CD4-positive, CD25-positive, alpha-beta regulatory T cell (primary cell): ENCODE data around the gene PAK2. TPM values are rescaled to one million over a fixed set of nuclear protein-coding genes. Genes with fewer than 3 reads are reported as not detected.

ENCODE experiments used
- ATAC-seq, 2 donors: fragments of 150-1000 bp; cut with Tn5 transposase; one replicate each; pipeline ENCODE4 v1.10.0; 2021; ENCODE audit warnings: low read depth in 2 of 2, moderate number of reproducible peaks in 2 of 2, moderate library complexity in 1 of 2
- DNase-seq, 3 donors: peaks; one replicate each; pipeline versions ENCODE4 v3.0.0 to v3.0.0-alpha.2; 2012 to 2022; ENCODE audit warnings: mixed read lengths in 1 of 3
- H3K27ac ChIP-seq: one replicate; pipeline ENCODE4 v1.7.0; 2013; ENCODE audit warnings: mild to moderate bottlenecking, low read length; ENCODE audit not compliant: insufficient read depth, poor library complexity, severe bottlenecking
- H3K27me3 ChIP-seq: one replicate; pipeline ENCODE4 v1.7.0; 2013; ENCODE audit warnings: low read length; ENCODE audit not compliant: control insufficient read depth, insufficient read depth
- H3K36me3 ChIP-seq: one replicate; pipeline ENCODE4 v1.7.0; 2013; ENCODE audit warnings: mild to moderate bottlenecking, low read length, moderate library complexity; ENCODE audit not compliant: control insufficient read depth, insufficient read depth
- H3K4me1 ChIP-seq: 2 replicates; pipeline ENCODE4 v1.7.0; 2013; ENCODE audit warnings: mild to moderate bottlenecking, low read length; ENCODE audit not compliant: insufficient read depth, control insufficient read depth, poor library complexity, severe bottlenecking
- H3K4me3 ChIP-seq: one replicate; pipeline ENCODE4 v1.7.0; 2013; ENCODE audit warnings: low read depth, mild to moderate bottlenecking, low read length, moderate library complexity
- H3K9me3 ChIP-seq, 2 experiments: 1 replicate in 1 of 2; 2 replicates in 1 of 2; pipeline ENCODE4 v1.7.0; 2013; ENCODE audit warnings: low read length in 2 of 2, mild to moderate bottlenecking in 1 of 2, moderate library complexity in 1 of 2; ENCODE audit not compliant: control insufficient read depth in 2 of 2
- H3K27ac Mint-ChIP-seq, 3 donors: one replicate each; pipeline ENCODE4 v1.8.0; 2020 to 2022; ENCODE audit warnings: mild to moderate bottlenecking in 3 of 3, mixed read lengths in 3 of 3, moderate library complexity in 2 of 3
- H3K27me3 Mint-ChIP-seq: one replicate; pipeline ENCODE4 v1.8.0; 2022; ENCODE audit warnings: mild to moderate bottlenecking, mixed read lengths
- H3K36me3 Mint-ChIP-seq: one replicate; pipeline ENCODE4 v1.8.0; 2020; ENCODE audit warnings: mixed read lengths
- H3K4me1 Mint-ChIP-seq, 4 donors: one replicate each; pipeline ENCODE4 v1.8.0; 2020 to 2022; ENCODE audit warnings: mixed read lengths in 4 of 4, mild to moderate bottlenecking in 1 of 4
- H3K4me3 Mint-ChIP-seq, 4 donors: one replicate each; pipeline ENCODE4 v1.8.0; 2020 to 2022; ENCODE audit warnings: mild to moderate bottlenecking in 4 of 4, mixed read lengths in 4 of 4, moderate library complexity in 3 of 4
- H3K9me3 Mint-ChIP-seq, 7 donors: one replicate each; pipeline ENCODE4 v1.8.0; 2020 to 2022; ENCODE audit warnings: mixed read lengths in 7 of 7, mild to moderate bottlenecking in 3 of 7, moderate library complexity in 2 of 7
- polyA plus RNA-seq, 4 donors: library from polyadenylated mRNA; unstranded; fragments of 300-500 nt; fragmentation: Illumina TruSeq; gene quantifications; one replicate each; pipeline ENCODE4 v1.2.3, GENCODE V29; 2021
- total RNA-seq: library from RNA; stranded (reverse); gene quantifications from one replicate; pipeline ENCODE4 v1.2.3, GENCODE V29; 2022

PAK2 gene
- total and polyA plus RNA-seq, 5 donors from 2014 or later, result 37.5 to 83.7 (median 44.1) TPM

- no peaks in the 10 kb centered on the region for H3K9me3 ChIP-seq
- Mint-ChIP-seq H3K4me1 (peaks cover 29 to 51% (median 33%) of the 10 kb centered on the region in 4 donors), H3K4me3 (no peak overlapping the region), H3K9me3 (no peaks in the 10 kb centered on the region), H3K27me3 (no peaks in the 10 kb centered on the region), H3K27ac (peak overlapping the region in 1 of 3 donors; percentile 78), H3K36me3 (peaks cover 35% of the 10 kb centered on the region)
- peaks cover 55% of the 10 kb centered on the region for H3K36me3 ChIP-seq
- no peak overlapping the region for H3K27ac ChIP-seq
- DNase-seq, result no peak
- no peaks in the 10 kb centered on the region for H3K27me3 ChIP-seq
- ATAC-seq, result no peak
- no peaks in the 10 kb centered on the region for H3K4me1 ChIP-seq
- H3K4me3 ChIP-seq, result no peak overlapping the region
Observed at GRCh38 chr3:196790636-196791035, 51.0 kb downstream of the PAK2 start.

DNA sequence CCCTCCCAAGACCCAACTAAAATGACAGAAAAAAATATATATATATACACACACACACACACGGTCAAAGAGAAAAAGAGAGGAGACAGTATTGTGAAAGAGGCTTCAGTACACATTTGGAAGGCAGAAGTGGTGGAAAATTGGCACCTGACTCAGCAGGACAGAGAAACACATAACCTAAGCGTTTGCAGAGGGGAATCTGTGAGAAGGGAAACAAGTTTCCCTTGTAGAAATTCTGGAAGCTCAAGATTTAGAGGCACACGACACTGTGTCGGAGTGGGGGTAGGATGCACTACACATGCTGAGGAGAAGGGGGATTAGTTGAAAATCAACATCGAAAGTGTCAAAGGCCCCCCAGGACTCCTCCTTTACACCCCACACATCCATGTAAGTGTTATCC, 53.1 kb downstream of the PAK2 start:
- no peak overlapping the region for H3K4me3 Mint-ChIP-seq
- no peak for DNase-seq
- peaks cover 45% of the 10 kb centered on the region for H3K36me3 ChIP-seq
- H3K9me3 Mint-ChIP-seq, result no peaks in the 10 kb centered on the region
- H3K9me3 ChIP-seq, result no peaks in the 10 kb centered on the region
- no peak overlapping the region for H3K27ac ChIP-seq
- H3K27me3 ChIP-seq, result no peaks in the 10 kb centered on the region
- H3K4me3 ChIP-seq, result no peak overlapping the region
- ATAC-seq, result no peak
- H3K27ac Mint-ChIP-seq, result peak overlapping the region in 1 of 3 donors; percentile 33
- H3K27me3 Mint-ChIP-seq, result no peaks in the 10 kb centered on the region
- no peaks in the 10 kb centered on the region for H3K4me1 ChIP-seq
- H3K4me1 Mint-ChIP-seq, result peaks cover 32 to 47% (median 37%) of the 10 kb centered on the region in 4 donors
- H3K36me3 Mint-ChIP-seq, result peaks cover 30% of the 10 kb centered on the region

- ATAC-seq (no peak), DNase-seq (no peak)
- no peak overlapping the region for H3K27ac ChIP-seq
- no peaks in the 10 kb centered on the region for H3K9me3 Mint-ChIP-seq
- peaks cover 32 to 47% (median 37%) of the 10 kb centered on the region in 4 donors for H3K4me1 Mint-ChIP-seq
- peaks cover 27% of the 10 kb centered on the region for H3K36me3 Mint-ChIP-seq
- H3K4me1 ChIP-seq, result no peaks in the 10 kb centered on the region
- H3K27me3 Mint-ChIP-seq, result no peaks in the 10 kb centered on the region
- H3K36me3 ChIP-seq, result peaks cover 43% of the 10 kb centered on the region
- peak overlapping the region in 2 of 3 donors; percentile 3 to 77 for H3K27ac Mint-ChIP-seq
- no peak overlapping the region for H3K4me3 Mint-ChIP-seq
- no peaks in the 10 kb centered on the region for H3K9me3 ChIP-seq
- H3K4me3 ChIP-seq, result no peak overlapping the region
- H3K27me3 ChIP-seq, result no peaks in the 10 kb centered on the region
Observed at GRCh38 chr3:196793246-196793645, 53.6 kb downstream of the PAK2 start.

DNA sequence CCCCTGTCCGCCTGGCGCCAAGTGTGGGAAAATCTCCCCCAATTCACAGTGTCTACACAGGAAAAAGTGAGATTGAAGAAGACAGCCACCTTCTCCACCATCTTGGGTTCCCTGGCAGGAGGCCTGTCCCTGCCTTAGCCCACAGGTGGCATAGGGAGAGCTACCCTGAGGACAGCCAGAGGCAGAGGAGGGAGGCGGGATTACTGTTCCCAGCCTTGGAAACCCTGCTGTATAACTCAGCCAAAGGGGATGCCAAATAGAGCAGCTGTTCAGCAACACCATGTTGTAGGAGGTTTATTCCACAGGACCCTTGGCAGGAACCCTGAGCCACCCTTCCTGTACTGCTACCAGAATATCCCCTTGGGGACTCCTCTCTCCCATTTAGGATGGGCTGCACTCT, 54.8 kb downstream of the PAK2 start:
- Histone ChIP-seq H3K36me3 (peaks cover 42% of the 10 kb centered on the region), H3K27me3 (no peaks in the 10 kb centered on the region), H3K4me3 (no peak overlapping the region), H3K4me1 (peaks cover 3% of the 10 kb centered on the region), H3K9me3 (no peaks in the 10 kb centered on the region), H3K27ac (no peak overlapping the region)
- no peak for DNase-seq
- Mint-ChIP-seq H3K9me3 (no peaks in the 10 kb centered on the region), H3K4me1 (peaks cover 26 to 52% (median 35%) of the 10 kb centered on the region in 4 donors), H3K4me3 (no peak overlapping the region), H3K27me3 (no peaks in the 10 kb centered on the region), H3K27ac (peak overlapping the region in 2 of 3 donors; percentile 29 to 62), H3K36me3 (peaks cover 21% of the 10 kb centered on the region)
- ATAC-seq, result no peak

GRCh38 chr3:196796317-196796716, 56.7 kb downstream of the PAK2 start:
- peaks cover 26 to 62% (median 44%) of the 10 kb centered on the region in 4 donors for H3K4me1 Mint-ChIP-seq
- H3K27me3 Mint-ChIP-seq, result no peaks in the 10 kb centered on the region

DNA sequence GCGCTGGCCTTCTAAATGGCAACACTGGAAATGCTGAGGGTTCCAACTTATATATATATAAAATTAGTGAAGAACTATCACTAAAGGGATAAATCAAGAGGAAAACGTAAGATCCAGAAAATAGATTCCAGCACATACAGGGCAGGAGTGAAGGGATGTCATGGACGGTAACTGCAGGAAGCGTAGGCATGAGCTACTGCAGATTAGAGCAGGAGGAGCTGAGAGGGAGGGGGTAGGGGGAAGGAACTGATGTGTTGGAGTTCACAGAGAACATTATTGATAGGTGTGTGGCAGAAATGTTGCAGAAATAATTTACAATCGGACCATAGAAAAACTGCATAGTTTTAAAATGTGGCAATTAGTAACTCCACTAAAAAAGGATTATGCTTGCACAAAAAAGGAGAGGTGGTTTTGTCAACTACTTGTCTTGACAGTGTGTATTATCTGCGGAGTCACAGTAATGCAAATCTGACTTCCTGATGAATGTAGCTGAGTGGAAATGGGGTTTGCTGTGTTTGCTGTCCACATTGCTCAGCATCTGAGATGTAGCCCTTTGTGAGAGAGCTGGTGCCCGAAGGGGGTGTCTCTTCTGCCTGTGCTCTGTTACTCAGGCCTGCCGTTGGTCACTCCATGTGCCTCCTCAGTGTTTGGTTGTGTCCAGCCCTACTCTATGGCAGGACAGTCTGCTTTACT, 61.2 kb downstream of the PAK2 start:
- Mint-ChIP-seq H3K4me1 (peaks cover 14 to 57% (median 35%) of the 10 kb centered on the region in 4 donors), H3K36me3 (peaks cover 17% of the 10 kb centered on the region), H3K27ac (no peak overlapping the region), H3K27me3 (no peaks in the 10 kb centered on the region), H3K4me3 (no peak overlapping the region), H3K9me3 (no peaks in the 10 kb centered on the region)
- no peaks in the 10 kb centered on the region for H3K9me3 ChIP-seq
- ATAC-seq (no peak), DNase-seq (peak in 1 of 3 donors; percentile 8)
- H3K27me3 ChIP-seq, result no peaks in the 10 kb centered on the region
- H3K36me3 ChIP-seq, result peaks cover 45% of the 10 kb centered on the region
- H3K4me3 ChIP-seq, result no peak overlapping the region
- no peak overlapping the region for H3K27ac ChIP-seq
- peaks cover 3% of the 10 kb centered on the region for H3K4me1 ChIP-seq

More at GRCh38 chr3:196796317-196796716, 56.7 kb downstream of the PAK2 start:
- DNase-seq (no peak), ATAC-seq (no peak)
- H3K36me3 Mint-ChIP-seq, result peaks cover 11% of the 10 kb centered on the region
- no peak overlapping the region for H3K27ac Mint-ChIP-seq
- H3K36me3 ChIP-seq, result peaks cover 33% of the 10 kb centered on the region
- H3K4me1 ChIP-seq, result peaks cover 3% of the 10 kb centered on the region
- H3K9me3 ChIP-seq, result no peaks in the 10 kb centered on the region
- H3K4me3 Mint-ChIP-seq, result no peak overlapping the region
- no peaks in the 10 kb centered on the region for H3K27me3 ChIP-seq
- no peaks in the 10 kb centered on the region for H3K9me3 Mint-ChIP-seq
- no peak overlapping the region for H3K27ac ChIP-seq
- H3K4me3 ChIP-seq, result no peak overlapping the region

- Histone ChIP-seq H3K27ac (no peak overlapping the region), H3K27me3 (no peaks in the 10 kb centered on the region), H3K36me3 (peaks cover 67% of the 10 kb centered on the region), H3K4me1 (peaks cover 3% of the 10 kb centered on the region), H3K4me3 (no peak overlapping the region), H3K9me3 (no peaks in the 10 kb centered on the region)
- DNase-seq, result peak in 2 of 3 donors; percentile 38 to 49
- no peaks in the 10 kb centered on the region for H3K27me3 Mint-ChIP-seq
- no peak for ATAC-seq
- H3K36me3 Mint-ChIP-seq, result peaks cover 28% of the 10 kb centered on the region
- peaks cover 13 to 37% (median 23%) of the 10 kb centered on the region in 4 donors for H3K4me1 Mint-ChIP-seq
- H3K27ac Mint-ChIP-seq, result peak overlapping the region; percentile 2 to 76 (median 5)
- no peak overlapping the region for H3K4me3 Mint-ChIP-seq
- H3K9me3 Mint-ChIP-seq, result no peaks in the 10 kb centered on the region
Observed at GRCh38 chr3:196803891-196804468, 64.3 kb downstream of the PAK2 start.
